ENCODE measurements around the gene SHB.

GRCh38 chr9:37917801-37918664 is 151.0 kb downstream of the SHB start:
- no peak for TF ChIP-seq CTCF (conservative IDR thresholded peaks at IDR 0.05 in 1 of 2, IDR thresholded peaks at IDR 0.05 in 1 of 2; ENCODE audit: low read depth in 1 of 2, low read length in 2 of 2)
- no peak for TF ChIP-seq EZH2 (IDR thresholded peaks at IDR 0.05; ENCODE audit: low read length, missing control alignments)
